Measurements from ENCODE around the gene TEKT3.

Gene TEKT3

GRCh38 chr17:15311996-15312395 lies 29.4 kb downstream of the TEKT3 start:
- Histone ChIP-seq H3K4me1 (ENCODE audit: control insufficient read depth, insufficient read depth, low read length) (no peaks in the 10 kb centered on the region), H3K9ac (ENCODE audit: low read depth, low read length) (no peak overlapping the region), H3K4me3 (ENCODE audit: low read depth, low read length) (no peak overlapping the region), H3K36me3 (ENCODE audit: control insufficient read depth, insufficient read depth, low read length) (no peaks in the 10 kb centered on the region), H3K9me3 (ENCODE audit: control insufficient read depth, insufficient read depth, low read length) (no peaks in the 10 kb centered on the region), H3K27me3 (ENCODE audit: control insufficient read depth, insufficient read depth, low read length) (no peaks in the 10 kb centered on the region)

- Histone ChIP-seq H3K4me3 (ENCODE audit: low read depth, low read length) (no peak overlapping the region), H3K27me3 (ENCODE audit: control insufficient read depth, insufficient read depth, low read length) (no peaks in the 10 kb centered on the region), H3K9ac (ENCODE audit: low read depth, low read length) (no peak overlapping the region), H3K4me1 (ENCODE audit: control insufficient read depth, insufficient read depth, low read length) (no peaks in the 10 kb centered on the region), H3K36me3 (ENCODE audit: control insufficient read depth, insufficient read depth, low read length) (no peaks in the 10 kb centered on the region), H3K9me3 (ENCODE audit: control insufficient read depth, insufficient read depth, low read length) (no peaks in the 10 kb centered on the region)
Measured at GRCh38 chr17:15309793-15310192, 31.6 kb downstream of the TEKT3 start.

- H3K4me3 ChIP-seq (ENCODE audit: low read depth, low read length), result no peak overlapping the region
- H3K36me3 ChIP-seq (ENCODE audit: control insufficient read depth, insufficient read depth, low read length), result no peaks in the 10 kb centered on the region
- no peak overlapping the region for H3K9ac ChIP-seq (ENCODE audit: low read depth, low read length)
- H3K9me3 ChIP-seq (ENCODE audit: control insufficient read depth, insufficient read depth, low read length), result no peaks in the 10 kb centered on the region
- H3K4me1 ChIP-seq (ENCODE audit: control insufficient read depth, insufficient read depth, low read length), result no peaks in the 10 kb centered on the region
- no peaks in the 10 kb centered on the region for H3K27me3 ChIP-seq (ENCODE audit: control insufficient read depth, insufficient read depth, low read length)
Measured at GRCh38 chr17:15309236-15309635, 32.2 kb downstream of the TEKT3 start.

- H3K4me3 ChIP-seq (ENCODE audit: low read depth, low read length), result no peak overlapping the region
- H3K4me1 ChIP-seq (ENCODE audit: control insufficient read depth, insufficient read depth, low read length), result no peaks in the 10 kb centered on the region
Measured at GRCh38 chr17:15308758-15309157, 32.6 kb downstream of the TEKT3 start.

GRCh38 chr17:15307710-15308111 lies 33.7 kb downstream of the TEKT3 start:
- no peak overlapping the region for H3K4me3 ChIP-seq (ENCODE audit: low read depth, low read length)
- H3K27me3 ChIP-seq (ENCODE audit: control insufficient read depth, insufficient read depth, low read length), result no peaks in the 10 kb centered on the region
- no peaks in the 10 kb centered on the region for H3K4me1 ChIP-seq (ENCODE audit: control insufficient read depth, insufficient read depth, low read length)
- no peak overlapping the region for H3K9ac ChIP-seq (ENCODE audit: low read depth, low read length)
- H3K36me3 ChIP-seq (ENCODE audit: control insufficient read depth, insufficient read depth, low read length), result no peaks in the 10 kb centered on the region
- no peaks in the 10 kb centered on the region for H3K9me3 ChIP-seq (ENCODE audit: control insufficient read depth, insufficient read depth, low read length)

More at GRCh38 chr17:15308758-15309157, 32.6 kb downstream of the TEKT3 start:
- Histone ChIP-seq H3K27me3 (ENCODE audit: control insufficient read depth, insufficient read depth, low read length) (no peaks in the 10 kb centered on the region), H3K36me3 (ENCODE audit: control insufficient read depth, insufficient read depth, low read length) (no peaks in the 10 kb centered on the region), H3K9ac (ENCODE audit: low read depth, low read length) (no peak overlapping the region), H3K9me3 (ENCODE audit: control insufficient read depth, insufficient read depth, low read length) (no peaks in the 10 kb centered on the region)

GRCh38 chr17:15303851-15304250 lies 37.5 kb downstream of the TEKT3 start:
- Histone ChIP-seq H3K27me3 (ENCODE audit: control insufficient read depth, insufficient read depth, low read length) (no peaks in the 10 kb centered on the region), H3K4me3 (ENCODE audit: low read depth, low read length) (no peak overlapping the region), H3K36me3 (ENCODE audit: control insufficient read depth, insufficient read depth, low read length) (no peaks in the 10 kb centered on the region), H3K4me1 (ENCODE audit: control insufficient read depth, insufficient read depth, low read length) (no peaks in the 10 kb centered on the region), H3K9me3 (ENCODE audit: control insufficient read depth, insufficient read depth, low read length) (no peaks in the 10 kb centered on the region), H3K9ac (ENCODE audit: low read depth, low read length) (no peak overlapping the region)

GRCh38 chr17:15303268-15303667 lies 38.1 kb downstream of the TEKT3 start:
- H3K9ac ChIP-seq (ENCODE audit: low read depth, low read length), result no peak overlapping the region
- H3K9me3 ChIP-seq (ENCODE audit: control insufficient read depth, insufficient read depth, low read length), result no peaks in the 10 kb centered on the region
- H3K36me3 ChIP-seq (ENCODE audit: control insufficient read depth, insufficient read depth, low read length), result no peaks in the 10 kb centered on the region
- H3K27me3 ChIP-seq (ENCODE audit: control insufficient read depth, insufficient read depth, low read length), result no peaks in the 10 kb centered on the region
- H3K4me1 ChIP-seq (ENCODE audit: control insufficient read depth, insufficient read depth, low read length), result no peaks in the 10 kb centered on the region
- H3K4me3 ChIP-seq (ENCODE audit: low read depth, low read length), result no peak overlapping the region

GRCh38 chr17:15301845-15302244 lies 39.6 kb downstream of the TEKT3 start:
- H3K9me3 ChIP-seq (ENCODE audit: control insufficient read depth, insufficient read depth, low read length), result no peaks in the 10 kb centered on the region
- no peak overlapping the region for H3K9ac ChIP-seq (ENCODE audit: low read depth, low read length)
- H3K36me3 ChIP-seq (ENCODE audit: control insufficient read depth, insufficient read depth, low read length), result no peaks in the 10 kb centered on the region
- no peaks in the 10 kb centered on the region for H3K27me3 ChIP-seq (ENCODE audit: control insufficient read depth, insufficient read depth, low read length)
- H3K4me3 ChIP-seq (ENCODE audit: low read depth, low read length), result no peak overlapping the region
- no peaks in the 10 kb centered on the region for H3K4me1 ChIP-seq (ENCODE audit: control insufficient read depth, insufficient read depth, low read length)

- Histone ChIP-seq H3K4me3 (ENCODE audit: low read depth, low read length) (no peak overlapping the region), H3K9ac (ENCODE audit: low read depth, low read length) (no peak overlapping the region), H3K36me3 (ENCODE audit: control insufficient read depth, insufficient read depth, low read length) (no peaks in the 10 kb centered on the region), H3K9me3 (ENCODE audit: control insufficient read depth, insufficient read depth, low read length) (no peaks in the 10 kb centered on the region), H3K27me3 (ENCODE audit: control insufficient read depth, insufficient read depth, low read length) (no peaks in the 10 kb centered on the region), H3K4me1 (ENCODE audit: control insufficient read depth, insufficient read depth, low read length) (no peaks in the 10 kb centered on the region)
Measured at GRCh38 chr17:15298176-15298575, 43.2 kb downstream of the TEKT3 start.

- Histone ChIP-seq H3K36me3 (ENCODE audit: control insufficient read depth, insufficient read depth, low read length) (no peaks in the 10 kb centered on the region), H3K27me3 (ENCODE audit: control insufficient read depth, insufficient read depth, low read length) (no peaks in the 10 kb centered on the region), H3K9me3 (ENCODE audit: control insufficient read depth, insufficient read depth, low read length) (no peaks in the 10 kb centered on the region), H3K4me3 (ENCODE audit: low read depth, low read length) (no peak overlapping the region), H3K4me1 (ENCODE audit: control insufficient read depth, insufficient read depth, low read length) (no peaks in the 10 kb centered on the region), H3K9ac (ENCODE audit: low read depth, low read length) (no peak overlapping the region)
Measured at GRCh38 chr17:15293558-15293957, 47.8 kb downstream of the TEKT3 start.

- Histone ChIP-seq H3K36me3 (ENCODE audit: control insufficient read depth, insufficient read depth, low read length) (no peaks in the 10 kb centered on the region), H3K9me3 (ENCODE audit: control insufficient read depth, insufficient read depth, low read length) (no peaks in the 10 kb centered on the region), H3K27me3 (ENCODE audit: control insufficient read depth, insufficient read depth, low read length) (no peaks in the 10 kb centered on the region), H3K9ac (ENCODE audit: low read depth, low read length) (no peak overlapping the region), H3K4me1 (ENCODE audit: control insufficient read depth, insufficient read depth, low read length) (no peaks in the 10 kb centered on the region), H3K4me3 (ENCODE audit: low read depth, low read length) (no peak overlapping the region)
Measured at GRCh38 chr17:15291674-15292361, 49.6 kb downstream of the TEKT3 start.

GRCh38 chr17:15290605-15291004 lies 50.8 kb downstream of the TEKT3 start:
- Histone ChIP-seq H3K36me3 (ENCODE audit: control insufficient read depth, insufficient read depth, low read length) (no peaks in the 10 kb centered on the region), H3K9ac (ENCODE audit: low read depth, low read length) (no peak overlapping the region), H3K27me3 (ENCODE audit: control insufficient read depth, insufficient read depth, low read length) (no peaks in the 10 kb centered on the region), H3K4me1 (ENCODE audit: control insufficient read depth, insufficient read depth, low read length) (no peaks in the 10 kb centered on the region), H3K9me3 (ENCODE audit: control insufficient read depth, insufficient read depth, low read length) (no peaks in the 10 kb centered on the region), H3K4me3 (ENCODE audit: low read depth, low read length) (no peak overlapping the region)

Data from iPS-15b (cell line).